Measurements from ENCODE around the gene XRN1. TPM values are rescaled to one million over a fixed set of nuclear protein-coding genes. Genes with fewer than 3 reads are reported as not detected.

XRN1 gene
- total RNA-seq, 1 donor from 2014 or later = 36.7 TPM

DNA sequence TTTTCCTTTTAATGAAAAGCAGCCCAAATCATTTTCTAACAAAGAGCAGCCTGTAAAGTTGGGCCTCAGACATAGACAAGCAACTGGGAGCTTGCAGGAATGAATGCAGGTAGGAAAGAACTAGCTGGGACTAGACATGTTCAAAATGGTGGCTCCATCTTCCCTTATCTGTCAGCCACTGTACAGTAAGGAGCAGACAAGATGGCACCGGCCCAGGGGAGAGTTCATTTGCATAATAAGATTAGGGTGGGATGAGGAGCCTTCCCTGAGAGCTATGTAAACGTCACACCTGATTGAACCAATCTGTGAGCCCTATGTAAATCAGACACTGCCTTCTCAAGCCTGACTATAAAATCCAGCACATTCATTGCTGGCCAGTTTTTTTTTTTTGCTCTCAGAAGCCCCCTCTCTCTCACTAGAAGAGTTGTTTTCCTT lies 162.7 kb downstream of the XRN1 start:
- Histone ChIP-seq H3K36me3 (ENCODE audit: insufficient read depth, low read length) (no peaks in the 10 kb centered on the region), H3K27me3 (ENCODE audit: insufficient read depth, low read length) (no peaks in the 10 kb centered on the region), H3K4me2 (ENCODE audit: low read length) (no peak overlapping the region), H4K20me1 (ENCODE audit: insufficient read depth, low read length) (no peaks in the 10 kb centered on the region), H3K9ac (ENCODE audit: low read length) (no peak overlapping the region), H2AFZ (ENCODE audit: low read depth, low read length) (no peak overlapping the region), H3K4me1 (ENCODE audit: insufficient read depth, low read length) (no peaks in the 10 kb centered on the region), H3K27ac (ENCODE audit: low read depth, low read length) (no peak overlapping the region), H3K4me3 (ENCODE audit: insufficient read depth, low read depth, low read length) (no peak overlapping the region), H3K9me3 (ENCODE audit: insufficient read depth, low read depth, low read length) (peaks cover 8% of the 10 kb centered on the region), H3K79me2 (ENCODE audit: insufficient read depth, low read length) (no peaks in the 10 kb centered on the region)
- Mint-ChIP-seq H3K27ac (ENCODE audit: unreplicated experiment) (no peak overlapping the region), H3K4me3 (ENCODE audit: unreplicated experiment) (no peak overlapping the region), H3K27me3 (ENCODE audit: low read depth, unreplicated experiment) (no peaks in the 10 kb centered on the region), H3K4me1 (ENCODE audit: low read depth, unreplicated experiment) (no peaks in the 10 kb centered on the region), H3K36me3 (ENCODE audit: low read depth, unreplicated experiment) (peaks cover 1% of the 10 kb centered on the region), H3K9me3 (ENCODE audit: unreplicated experiment) (peaks cover 22% of the 10 kb centered on the region)
- FAIRE-seq (no peak), DNase-seq (ENCODE audit: low read depth) (no peak)
- TF ChIP-seq EZH2 (IDR thresholded peaks at IDR 0.05; ENCODE audit: insufficient read depth, low read length) (no peak), CTCF (IDR thresholded peaks at IDR 0.05; ENCODE audit: insufficient read depth, low read depth, low read length) (no peak)

- Histone ChIP-seq H2AFZ (ENCODE audit: low read depth, low read length) (no peak overlapping the region), H4K20me1 (ENCODE audit: insufficient read depth, low read length) (no peaks in the 10 kb centered on the region), H3K27me3 (ENCODE audit: insufficient read depth, low read length) (no peaks in the 10 kb centered on the region), H3K9me3 (ENCODE audit: insufficient read depth, low read depth, low read length) (no peaks in the 10 kb centered on the region), H3K4me1 (ENCODE audit: insufficient read depth, low read length) (no peaks in the 10 kb centered on the region), H3K4me2 (ENCODE audit: low read length) (no peak overlapping the region), H3K9ac (ENCODE audit: low read length) (no peak overlapping the region), H3K4me3 (ENCODE audit: insufficient read depth, low read depth, low read length) (no peak overlapping the region), H3K79me2 (ENCODE audit: insufficient read depth, low read length) (no peaks in the 10 kb centered on the region), H3K36me3 (ENCODE audit: insufficient read depth, low read length) (no peaks in the 10 kb centered on the region), H3K27ac (ENCODE audit: low read depth, low read length) (no peak overlapping the region)
- no peaks in the 10 kb centered on the region for H3K36me3 Mint-ChIP-seq (ENCODE audit: low read depth, unreplicated experiment)
- peaks cover 3% of the 10 kb centered on the region for H3K4me1 Mint-ChIP-seq (ENCODE audit: low read depth, unreplicated experiment)
- no peak overlapping the region for H3K4me3 Mint-ChIP-seq (ENCODE audit: unreplicated experiment)
- H3K27me3 Mint-ChIP-seq (ENCODE audit: low read depth, unreplicated experiment) = no peaks in the 10 kb centered on the region
- no peak for FAIRE-seq
- H3K27ac Mint-ChIP-seq (ENCODE audit: unreplicated experiment) = no peak overlapping the region
- no peak for DNase-seq (ENCODE audit: low read depth)
- peaks cover 8% of the 10 kb centered on the region for H3K9me3 Mint-ChIP-seq (ENCODE audit: unreplicated experiment)
- TF ChIP-seq EZH2 (IDR thresholded peaks at IDR 0.05; ENCODE audit: insufficient read depth, low read length) (no peak), CTCF (IDR thresholded peaks at IDR 0.05; ENCODE audit: insufficient read depth, low read depth, low read length) (no peak)
Measured at GRCh38 chr3:142282503-142282902, 165.3 kb downstream of the XRN1 start.

- Mint-ChIP-seq H3K27me3 (ENCODE audit: low read depth, unreplicated experiment) (no peaks in the 10 kb centered on the region), H3K36me3 (ENCODE audit: low read depth, unreplicated experiment) (no peaks in the 10 kb centered on the region), H3K4me3 (ENCODE audit: unreplicated experiment) (no peak overlapping the region), H3K4me1 (ENCODE audit: low read depth, unreplicated experiment) (peaks cover 3% of the 10 kb centered on the region), H3K27ac (ENCODE audit: unreplicated experiment) (no peak overlapping the region), H3K9me3 (ENCODE audit: unreplicated experiment) (peaks cover 7% of the 10 kb centered on the region)
- Histone ChIP-seq H3K9me3 (ENCODE audit: insufficient read depth, low read depth, low read length) (no peaks in the 10 kb centered on the region), H3K27me3 (ENCODE audit: insufficient read depth, low read length) (no peaks in the 10 kb centered on the region), H3K36me3 (ENCODE audit: insufficient read depth, low read length) (no peaks in the 10 kb centered on the region), H3K4me2 (ENCODE audit: low read length) (no peak overlapping the region), H4K20me1 (ENCODE audit: insufficient read depth, low read length) (no peaks in the 10 kb centered on the region), H3K4me1 (ENCODE audit: insufficient read depth, low read length) (no peaks in the 10 kb centered on the region), H2AFZ (ENCODE audit: low read depth, low read length) (no peak overlapping the region), H3K27ac (ENCODE audit: low read depth, low read length) (no peak overlapping the region), H3K4me3 (ENCODE audit: insufficient read depth, low read depth, low read length) (no peak overlapping the region), H3K79me2 (ENCODE audit: insufficient read depth, low read length) (no peaks in the 10 kb centered on the region), H3K9ac (ENCODE audit: low read length) (no peak overlapping the region)
- TF ChIP-seq CTCF (IDR thresholded peaks at IDR 0.05; ENCODE audit: insufficient read depth, low read depth, low read length) (no peak), EZH2 (IDR thresholded peaks at IDR 0.05; ENCODE audit: insufficient read depth, low read length) (no peak)
- DNase-seq (ENCODE audit: low read depth) (no peak), FAIRE-seq (no peak)
Measured at GRCh38 chr3:142281474-142281873, 166.4 kb downstream of the XRN1 start.
